Trophoblast cell (in vitro differentiated cells and primary cell): ENCODE measurements around the gene CADPS.

Source experiments
- DNase-seq, 2 donors: peaks; one replicate each; pipeline ENCODE4 v3.0.0-alpha.2; 2016
- H2AFZ ChIP-seq: 2 replicates; pipeline ENCODE4 v1.6.1; 2013; ENCODE audit warnings: low read length, moderate library complexity, mild to moderate bottlenecking; ENCODE audit not compliant: insufficient read depth, poor library complexity
- H2AK5ac ChIP-seq: 2 replicates; pipeline ENCODE4 v1.6.1; 2013; ENCODE audit warnings: mild to moderate bottlenecking, low read length
- H2BK120ac ChIP-seq: 2 replicates; pipeline ENCODE4 v1.6.1; 2013; ENCODE audit warnings: low read length, mild to moderate bottlenecking, moderate library complexity; ENCODE audit not compliant: insufficient read depth, poor library complexity
- H2BK12ac ChIP-seq: 2 replicates; pipeline ENCODE4 v1.6.1; 2013; ENCODE audit warnings: mild to moderate bottlenecking, low read length, moderate library complexity
- H2BK5ac ChIP-seq: 2 replicates; pipeline ENCODE4 v1.6.1; 2013; ENCODE audit warnings: low read length, low read depth, moderate library complexity, mild to moderate bottlenecking; ENCODE audit not compliant: poor library complexity
- H3K14ac ChIP-seq: 2 replicates; pipeline ENCODE4 v1.6.1; 2013; ENCODE audit warnings: mild to moderate bottlenecking, low read length
- H3K18ac ChIP-seq: 2 replicates; pipeline ENCODE4 v1.6.1; 2013; ENCODE audit warnings: mild to moderate bottlenecking, low read length
- H3K23ac ChIP-seq: 2 replicates; pipeline ENCODE4 v1.6.1; 2013; ENCODE audit warnings: low read length
- H3K27ac ChIP-seq: 2 replicates; pipeline ENCODE4 v1.5.1; 2013; ENCODE audit warnings: low read depth, mild to moderate bottlenecking, inconsistent platforms, low read length, moderate library complexity
- H3K27me3 ChIP-seq: 2 replicates; pipeline ENCODE4 v1.6.1; 2013; ENCODE audit warnings: inconsistent platforms, mild to moderate bottlenecking, low read length, moderate library complexity; ENCODE audit not compliant: insufficient read depth
- H3K36me3 ChIP-seq, 2 experiments: 1 replicate in 1 of 2; 2 replicates in 1 of 2; pipeline ENCODE4 v1.6.1; 2013; ENCODE audit warnings: low read length in 2 of 2, mild to moderate bottlenecking in 2 of 2, moderate library complexity in 1 of 2; ENCODE audit not compliant: insufficient read depth in 2 of 2, control insufficient read depth in 1 of 2
- H3K4ac ChIP-seq: 2 replicates; pipeline ENCODE4 v1.6.1; 2013; ENCODE audit warnings: low read depth, mild to moderate bottlenecking, low read length, moderate library complexity
- H3K4me1 ChIP-seq, 2 experiments: 1 replicate in 1 of 2; 2 replicates in 1 of 2; pipeline ENCODE4 v1.6.1; 2013; ENCODE audit warnings: low read length in 2 of 2, mild to moderate bottlenecking in 2 of 2, moderate library complexity in 1 of 2; ENCODE audit not compliant: insufficient read depth in 2 of 2, control insufficient read depth in 1 of 2
- H3K4me2 ChIP-seq: 2 replicates; pipeline ENCODE4 v1.6.1; 2013; ENCODE audit warnings: inconsistent platforms, mild to moderate bottlenecking, low read length, moderate library complexity
- H3K4me3 ChIP-seq: 2 replicates; pipeline ENCODE4 v1.5.1; 2013; ENCODE audit warnings: mild to moderate bottlenecking, low read depth, low read length, inconsistent platforms
- H3K79me1 ChIP-seq: one replicate; pipeline ENCODE4 v1.6.1; 2013; ENCODE audit warnings: low read length
- H3K79me2 ChIP-seq: 2 replicates; pipeline ENCODE4 v1.6.1; 2013; ENCODE audit warnings: low read length, mild to moderate bottlenecking; ENCODE audit not compliant: control insufficient read depth, insufficient read depth, poor library complexity
- H3K9ac ChIP-seq: 2 replicates; pipeline ENCODE4 v1.6.1; 2013; ENCODE audit warnings: mild to moderate bottlenecking, low read length
- H3K9me3 ChIP-seq: 2 replicates; pipeline ENCODE4 v1.6.1; 2013; ENCODE audit warnings: low read depth, mild to moderate bottlenecking, control low read depth, inconsistent platforms, low read length; ENCODE audit not compliant: insufficient read depth
- H4K12ac ChIP-seq: 2 replicates; pipeline ENCODE4 v1.6.1; 2013; ENCODE audit warnings: low read depth, mild to moderate bottlenecking, low read length, moderate library complexity
- H4K8ac ChIP-seq: 2 replicates; pipeline ENCODE4 v1.6.1; 2013; ENCODE audit warnings: low read depth, mild to moderate bottlenecking, low read length, moderate library complexity
- H4K91ac ChIP-seq: one replicate; pipeline ENCODE4 v1.6.1; 2013; ENCODE audit warnings: low read depth, mild to moderate bottlenecking, low read length, moderate library complexity
- WGBS: extraction: QIAGEN DNeasy Blood & Tissue Kit; methylation state at CpG from one replicate; pipeline ENCODE4 v1.1.7; 2013; ENCODE audit warnings: missing lambda C conversion rate; ENCODE audit not compliant: insufficient read length, insufficient coverage; ENCODE audit errors: extremely low coverage; 5-methylcytosine and 5-hydroxymethylcytosine counted together

The CADPS gene

DNA sequence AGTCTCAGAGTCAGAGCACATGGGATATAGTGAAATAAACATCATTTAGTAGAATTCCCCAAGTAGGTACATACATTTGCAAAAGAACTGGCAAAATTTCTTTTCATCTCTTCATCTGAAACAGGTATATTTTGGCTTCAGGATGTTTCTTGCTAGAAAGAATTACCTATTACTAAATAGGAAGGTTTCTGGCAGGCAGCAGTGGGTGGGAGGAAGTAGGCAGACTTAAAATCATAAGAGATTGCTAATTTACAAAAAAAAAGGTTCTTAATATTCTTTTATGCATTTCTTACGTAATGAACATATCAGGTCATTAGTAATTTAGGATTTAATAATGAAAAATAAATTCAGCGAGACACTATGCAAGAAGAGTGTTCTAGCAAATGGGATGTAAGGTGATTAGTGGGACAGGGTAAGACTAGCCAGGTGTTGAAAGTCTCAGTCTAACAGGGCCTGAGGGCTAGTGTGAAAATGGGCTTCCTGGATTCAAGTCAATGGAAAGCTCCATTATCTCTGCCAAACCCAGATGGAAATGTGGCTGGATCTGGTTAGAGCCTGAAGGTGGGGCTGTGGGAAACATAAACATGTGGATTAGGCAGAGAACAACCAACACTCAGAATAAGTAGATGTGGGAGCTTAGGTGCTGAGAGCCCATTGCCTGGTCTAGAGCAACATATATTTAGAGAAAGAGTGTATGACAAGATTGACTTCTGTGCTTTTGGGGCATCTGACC lies 374.5 kb downstream of the CADPS start:
- Histone ChIP-seq H3K18ac (no peak overlapping the region), H3K9me3 (no peaks in the 10 kb centered on the region), H3K79me1 (no peaks in the 10 kb centered on the region), H2BK120ac (no peak overlapping the region), H4K12ac (no peak overlapping the region), H2BK5ac (no peak overlapping the region), H2AK5ac (no peak overlapping the region), H3K14ac (no peak overlapping the region), H3K36me3 (no peaks in the 10 kb centered on the region), H2AFZ (no peak overlapping the region), H3K4ac (no peak overlapping the region), H2BK12ac (no peak overlapping the region), H3K27ac (no peak overlapping the region), H3K9ac (no peak overlapping the region), H3K4me2 (no peak overlapping the region), H3K4me1 (no peaks in the 10 kb centered on the region), H3K27me3 (no peaks in the 10 kb centered on the region), H3K79me2 (no peaks in the 10 kb centered on the region), H4K8ac (no peak overlapping the region), H3K4me3 (no peak overlapping the region), H3K23ac (no peak overlapping the region), H4K91ac (no peak overlapping the region)
- WGBS: no CpG with 5 or more reads among the region's 2 CpGs
- DNase-seq: no peak

DNA sequence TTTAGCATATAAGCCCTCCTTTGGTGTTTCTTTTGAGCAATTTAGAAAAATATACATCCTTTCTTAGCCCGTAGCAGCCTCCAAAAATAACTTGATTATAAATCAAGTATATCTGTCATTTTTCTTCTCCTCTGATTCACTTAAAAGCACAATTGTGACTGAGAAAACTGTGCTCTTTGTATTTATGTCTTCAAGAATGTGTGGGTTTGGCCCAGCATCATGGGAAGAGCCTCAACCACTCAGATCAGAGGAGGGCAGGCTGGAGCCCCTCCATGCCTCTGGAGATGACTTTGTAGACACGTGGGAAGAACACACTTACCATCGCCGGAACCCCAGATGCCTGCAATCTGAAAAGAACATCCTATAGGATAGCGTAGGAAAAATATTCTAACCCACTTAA lies 378.1 kb downstream of the CADPS start:
- Histone ChIP-seq H4K8ac (no peak overlapping the region), H3K4ac (no peak overlapping the region), H2BK12ac (no peak overlapping the region), H3K36me3 (no peaks in the 10 kb centered on the region), H3K14ac (no peak overlapping the region), H3K4me2 (no peak overlapping the region), H3K4me3 (no peak overlapping the region), H3K79me1 (no peaks in the 10 kb centered on the region), H3K9me3 (no peaks in the 10 kb centered on the region), H2BK5ac (no peak overlapping the region), H3K27me3 (no peaks in the 10 kb centered on the region), H4K91ac (no peak overlapping the region), H2BK120ac (no peak overlapping the region), H3K23ac (no peak overlapping the region), H3K4me1 (no peaks in the 10 kb centered on the region), H2AK5ac (no peak overlapping the region), H3K79me2 (no peaks in the 10 kb centered on the region), H4K12ac (no peak overlapping the region), H3K18ac (no peak overlapping the region), H3K27ac (no peak overlapping the region), H3K9ac (no peak overlapping the region), H2AFZ (no peak overlapping the region)
- no peak for DNase-seq
- WGBS: no CpG with 5 or more reads among the region's 5 CpGs

DNA sequence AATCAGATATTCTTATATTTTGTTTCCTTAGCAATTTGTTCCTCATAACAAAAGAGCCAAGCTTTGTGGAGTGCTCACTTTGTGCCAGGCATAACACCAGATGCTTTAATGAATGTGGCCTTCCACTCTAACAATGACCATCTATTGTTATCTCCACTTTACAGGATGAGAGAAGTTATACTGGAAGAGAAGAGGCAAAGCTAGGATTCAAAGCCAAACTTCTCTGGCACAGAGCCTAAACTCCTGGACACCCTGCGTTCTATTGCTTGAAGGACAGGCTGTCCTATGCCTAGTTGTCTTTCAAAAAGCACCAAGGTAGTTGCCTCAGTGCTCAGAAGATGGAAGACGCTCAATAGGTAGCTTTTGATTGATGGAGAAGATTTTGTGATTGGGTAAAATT lies 378.7 kb downstream of the CADPS start:
- H3K79me2 ChIP-seq: no peaks in the 10 kb centered on the region
- no peak overlapping the region for H3K4me2 ChIP-seq
- H2BK5ac ChIP-seq: no peak overlapping the region
- no peaks in the 10 kb centered on the region for H3K36me3 ChIP-seq
- H2AK5ac ChIP-seq: no peak overlapping the region
- no peak overlapping the region for H3K23ac ChIP-seq
- WGBS: no CpG with 5 or more reads among the region's 2 CpGs
- H3K18ac ChIP-seq: no peak overlapping the region
- no peak overlapping the region for H4K12ac ChIP-seq
- no peak overlapping the region for H3K9ac ChIP-seq
- no peaks in the 10 kb centered on the region for H3K9me3 ChIP-seq
- H3K27ac ChIP-seq: no peak overlapping the region
- no peak for DNase-seq
- H3K79me1 ChIP-seq: no peaks in the 10 kb centered on the region
- H3K4me3 ChIP-seq: no peak overlapping the region
- H3K4me1 ChIP-seq: no peaks in the 10 kb centered on the region
- H3K27me3 ChIP-seq: no peaks in the 10 kb centered on the region
- no peak overlapping the region for H2BK120ac ChIP-seq
- no peak overlapping the region for H2BK12ac ChIP-seq
- no peak overlapping the region for H4K91ac ChIP-seq
- no peak overlapping the region for H3K4ac ChIP-seq
- H4K8ac ChIP-seq: no peak overlapping the region
- H3K14ac ChIP-seq: no peak overlapping the region
- H2AFZ ChIP-seq: no peak overlapping the region

DNA sequence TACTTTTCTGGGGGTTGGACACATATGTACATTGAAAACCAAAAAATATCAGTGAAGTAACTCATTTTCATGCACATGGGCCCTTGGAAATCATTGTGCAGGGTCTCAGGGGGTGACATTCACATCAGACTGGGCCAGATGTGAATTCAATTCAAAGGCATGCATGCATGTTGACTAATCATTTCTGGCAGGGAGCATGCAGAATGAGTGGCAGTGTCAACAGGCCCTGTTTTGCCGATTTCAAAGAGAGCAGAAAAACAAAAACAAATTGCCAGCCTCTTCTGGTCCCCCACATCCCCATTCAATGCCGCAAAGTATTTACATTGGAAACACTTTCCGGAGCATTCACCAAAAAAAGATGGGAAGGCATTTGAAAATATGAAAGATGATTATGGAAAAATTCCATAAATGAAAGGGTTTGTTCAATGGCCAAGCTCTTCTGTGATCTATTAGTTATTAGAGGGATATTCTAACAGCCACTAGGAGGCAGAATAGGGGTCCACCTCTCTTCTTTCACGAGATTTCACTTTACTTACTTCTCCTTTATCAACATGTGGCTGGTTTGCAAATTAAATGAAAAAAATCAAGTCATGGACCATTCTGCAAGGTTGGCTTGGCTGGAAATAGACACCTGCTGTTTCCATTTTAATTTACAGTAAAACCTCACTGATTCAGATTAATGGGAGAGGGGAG lies 382.0 kb downstream of the CADPS start:
- no peak overlapping the region for H2AK5ac ChIP-seq
- H3K36me3 ChIP-seq: no peaks in the 10 kb centered on the region
- no peak overlapping the region for H3K4ac ChIP-seq
- H2AFZ ChIP-seq: no peak overlapping the region
- no peak overlapping the region for H4K12ac ChIP-seq
- H2BK120ac ChIP-seq: no peak overlapping the region
- no peak overlapping the region for H3K9ac ChIP-seq
- no peak overlapping the region for H2BK5ac ChIP-seq
- H3K27me3 ChIP-seq: no peaks in the 10 kb centered on the region
- no peaks in the 10 kb centered on the region for H3K79me2 ChIP-seq
- no peak overlapping the region for H3K18ac ChIP-seq
- H3K9me3 ChIP-seq: no peaks in the 10 kb centered on the region
- H3K79me1 ChIP-seq: no peaks in the 10 kb centered on the region
- no peak overlapping the region for H3K23ac ChIP-seq
- no peak overlapping the region for H3K27ac ChIP-seq
- no peaks in the 10 kb centered on the region for H3K4me1 ChIP-seq
- no CpG with 5 or more reads among the region's 4 CpGs for WGBS
- DNase-seq: no peak
- H3K4me3 ChIP-seq: no peak overlapping the region
- H4K8ac ChIP-seq: no peak overlapping the region
- no peak overlapping the region for H3K4me2 ChIP-seq
- no peak overlapping the region for H2BK12ac ChIP-seq
- no peak overlapping the region for H3K14ac ChIP-seq
- no peak overlapping the region for H4K91ac ChIP-seq
